AG04450 (cell line): ENCODE results near the gene IL17REL. TPM values are rescaled to one million over a fixed set of nuclear protein-coding genes. Genes with fewer than 3 reads are reported as not detected.

ENCODE experiments used
- CTCF ChIA-PET: fragments of 300-600, 350-600 bp; formaldehyde crosslinking; extraction: SDS; loops from one replicate; lab custom pipeline; 2022; ENCODE audit warnings: antibody characterized with exemption, inconsistent platforms; lab: Charles Lee
- POLR2A ChIA-PET: fragments of 350-600 bp; formaldehyde crosslinking; extraction: SDS; loops from one replicate; lab custom pipeline; 2021; ENCODE audit warnings: antibody characterized with exemption, inconsistent platforms; lab: Yijun Ruan, JAX
- DNase-seq: peaks from one replicate; pipeline ENCODE4 v3.0.0-alpha.2; 2011; ENCODE audit warnings: low read depth, low spot score
- H3K27ac ChIP-seq: one replicate; pipeline ENCODE4 v1.5.1; 2012; ENCODE audit warnings: low read depth, low read length, control low read depth
- H3K27me3 ChIP-seq: one replicate; pipeline ENCODE4 v1.6.0; 2012; ENCODE audit warnings: low read length; ENCODE audit not compliant: control insufficient read depth, insufficient read depth
- H3K4me3 ChIP-seq: 2 replicates; pipeline ENCODE4 v1.5.1; 2011; ENCODE audit warnings: mild to moderate bottlenecking, low read depth, low read length, control low read depth
- H3K9me3 ChIP-seq: 2 replicates; pipeline ENCODE4 v1.5.1; 2012; ENCODE audit warnings: low read length; ENCODE audit not compliant: control insufficient read depth, insufficient read depth
- CTCF ChIP-seq: IDR thresholded peaks from 2 replicates; pipeline ENCODE4 v1.5.1; 2011; ENCODE audit warnings: low read depth, low read length, control low read depth, inconsistent platforms
- polyA plus RNA-seq: library from polyadenylated mRNA; depleted of rRNA; stranded (reverse); fragments of >200 nt; gene quantifications from 2 replicates; pipeline ENCODE4 v1.2.3, GENCODE V29; 2011

Gene IL17REL
- polyA plus RNA-seq, 1 experiment, result not detected

- Histone ChIP-seq H3K9me3 (peaks cover 3% of the 10 kb centered on the region; the same call in 1 of the 2 replicates), H3K4me3 (no peak overlapping the region), H3K27ac (no peak overlapping the region), H3K27me3 (peaks cover 15% of the 10 kb centered on the region)
- ChIA-PET POLR2A (no interaction called here), CTCF (no interaction called here)
- DNase-seq, result no peak
- no peak for TF ChIP-seq CTCF
Measured at GRCh38 chr22:49998718-49999062, 13.9 kb downstream of the IL17REL start.

- Histone ChIP-seq H3K4me3 (no peak overlapping the region), H3K27me3 (peaks cover 15% of the 10 kb centered on the region), H3K27ac (no peak overlapping the region), H3K9me3 (peaks cover 3% of the 10 kb centered on the region; the same call in 1 of the 2 replicates)
- no peak for TF ChIP-seq CTCF
- no peak for DNase-seq
- CTCF ChIA-PET, result no interaction called here
- POLR2A ChIA-PET, result no interaction called here
Measured at GRCh38 chr22:49997932-49998717, 14.4 kb downstream of the IL17REL start.

GRCh38 chr22:49997251-49997599 is 15.3 kb downstream of the IL17REL start:
- CTCF ChIA-PET, result no interaction called here
- Histone ChIP-seq H3K27ac (no peak overlapping the region), H3K9me3 (peaks cover 3% of the 10 kb centered on the region; the same call in 1 of the 2 replicates), H3K27me3 (peaks cover 11% of the 10 kb centered on the region), H3K4me3 (no peak overlapping the region)
- no peak for DNase-seq
- TF ChIP-seq CTCF, result no peak
- POLR2A ChIA-PET, result no interaction called here

GRCh38 chr22:49996518-49997250 is 15.9 kb downstream of the IL17REL start:
- DNase-seq, result no peak
- Histone ChIP-seq H3K9me3 (peaks cover 3% of the 10 kb centered on the region; the same call in 1 of the 2 replicates), H3K27ac (no peak overlapping the region), H3K27me3 (peaks cover 11% of the 10 kb centered on the region), H3K4me3 (no peak overlapping the region)
- no peak for TF ChIP-seq CTCF
- CTCF ChIA-PET, result no interaction called here
- POLR2A ChIA-PET, result interaction anchor here (0.6 kb wide), 1 partner anchor 22 kb away, joined by 3 read pairs; no protein-coding TSS in a partner anchor

- POLR2A ChIA-PET, result interaction anchor here (0.6 kb wide), 1 partner anchor 23 kb away, joined by 3 read pairs; no protein-coding TSS in a partner anchor
- Histone ChIP-seq H3K4me3 (no peak overlapping the region), H3K27ac (no peak overlapping the region), H3K27me3 (peaks cover 15% of the 10 kb centered on the region), H3K9me3 (peaks cover 4% of the 10 kb centered on the region)
- no peak for DNase-seq
- TF ChIP-seq CTCF, result no peak
- CTCF ChIA-PET, result no interaction called here
Measured at GRCh38 chr22:49996119-49996517, 16.4 kb downstream of the IL17REL start.
